ENCODE results near the gene PRMT9.

DNA sequence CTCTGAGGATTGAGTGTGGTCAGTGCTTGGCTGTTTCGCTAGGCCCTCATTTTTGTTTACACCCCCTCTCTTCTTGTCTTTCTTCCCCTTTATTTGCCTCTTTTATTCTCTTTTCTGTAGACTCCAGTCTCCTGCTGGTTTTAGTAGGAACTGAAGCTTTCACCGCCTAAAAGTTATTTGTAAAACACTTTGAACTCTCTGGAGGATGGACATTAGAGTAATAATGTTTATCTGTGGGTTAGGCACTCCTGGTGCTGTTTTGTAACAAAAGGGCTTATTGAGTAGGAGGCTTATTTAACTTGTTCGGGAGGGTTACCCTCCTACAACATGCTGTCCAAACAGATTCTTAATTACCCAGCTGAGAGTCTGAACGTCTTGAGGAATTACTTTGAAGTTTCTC lies 46.4 kb upstream of the PRMT9 start:
- TF ChIP-seq RAD21 (IDR thresholded peaks at IDR 0.05; ENCODE audit: low read depth) (no peak), CEBPB (IDR thresholded peaks at IDR 0.05) (no peak), YY1 (IDR thresholded peaks at IDR 0.05; ENCODE audit: low read depth) (no peak), EP300 (IDR thresholded peaks at IDR 0.05; ENCODE audit: borderline replicate concordance) (no peak), TAF1 (IDR thresholded peaks at IDR 0.05; ENCODE audit: low read depth) (no peak), CREB1 (IDR thresholded peaks at IDR 0.05; ENCODE audit: low read depth) (no peak)
- TF ChIP-seq, protein P1, sequence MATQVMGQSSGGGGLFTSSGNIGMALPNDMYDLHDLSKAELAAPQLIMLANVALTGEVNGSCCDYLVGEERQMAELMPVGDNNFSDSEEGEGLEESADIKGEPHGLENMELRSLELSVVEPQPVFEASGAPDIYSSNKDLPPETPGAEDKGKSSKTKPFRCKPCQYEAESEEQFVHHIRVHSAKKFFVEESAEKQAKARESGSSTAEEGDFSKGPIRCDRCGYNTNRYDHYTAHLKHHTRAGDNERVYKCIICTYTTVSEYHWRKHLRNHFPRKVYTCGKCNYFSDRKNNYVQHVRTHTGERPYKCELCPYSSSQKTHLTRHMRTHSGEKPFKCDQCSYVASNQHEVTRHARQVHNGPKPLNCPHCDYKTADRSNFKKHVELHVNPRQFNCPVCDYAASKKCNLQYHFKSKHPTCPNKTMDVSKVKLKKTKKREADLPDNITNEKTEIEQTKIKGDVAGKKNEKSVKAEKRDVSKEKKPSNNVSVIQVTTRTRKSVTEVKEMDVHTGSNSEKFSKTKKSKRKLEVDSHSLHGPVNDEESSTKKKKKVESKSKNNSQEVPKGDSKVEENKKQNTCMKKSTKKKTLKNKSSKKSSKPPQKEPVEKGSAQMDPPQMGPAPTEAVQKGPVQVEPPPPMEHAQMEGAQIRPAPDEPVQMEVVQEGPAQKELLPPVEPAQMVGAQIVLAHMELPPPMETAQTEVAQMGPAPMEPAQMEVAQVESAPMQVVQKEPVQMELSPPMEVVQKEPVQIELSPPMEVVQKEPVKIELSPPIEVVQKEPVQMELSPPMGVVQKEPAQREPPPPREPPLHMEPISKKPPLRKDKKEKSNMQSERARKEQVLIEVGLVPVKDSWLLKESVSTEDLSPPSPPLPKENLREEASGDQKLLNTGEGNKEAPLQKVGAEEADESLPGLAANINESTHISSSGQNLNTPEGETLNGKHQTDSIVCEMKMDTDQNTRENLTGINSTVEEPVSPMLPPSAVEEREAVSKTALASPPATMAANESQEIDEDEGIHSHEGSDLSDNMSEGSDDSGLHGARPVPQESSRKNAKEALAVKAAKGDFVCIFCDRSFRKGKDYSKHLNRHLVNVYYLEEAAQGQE (IDR thresholded peaks at IDR 0.05; ENCODE audit: low read depth), result no peak

All from Ishikawa (cell line).